ENCODE data around the gene OTUD3.

GRCh38 chr1:19957779-19958178 lies 75.6 kb downstream of the OTUD3 start:
- TF ChIP-seq, protein P1, sequence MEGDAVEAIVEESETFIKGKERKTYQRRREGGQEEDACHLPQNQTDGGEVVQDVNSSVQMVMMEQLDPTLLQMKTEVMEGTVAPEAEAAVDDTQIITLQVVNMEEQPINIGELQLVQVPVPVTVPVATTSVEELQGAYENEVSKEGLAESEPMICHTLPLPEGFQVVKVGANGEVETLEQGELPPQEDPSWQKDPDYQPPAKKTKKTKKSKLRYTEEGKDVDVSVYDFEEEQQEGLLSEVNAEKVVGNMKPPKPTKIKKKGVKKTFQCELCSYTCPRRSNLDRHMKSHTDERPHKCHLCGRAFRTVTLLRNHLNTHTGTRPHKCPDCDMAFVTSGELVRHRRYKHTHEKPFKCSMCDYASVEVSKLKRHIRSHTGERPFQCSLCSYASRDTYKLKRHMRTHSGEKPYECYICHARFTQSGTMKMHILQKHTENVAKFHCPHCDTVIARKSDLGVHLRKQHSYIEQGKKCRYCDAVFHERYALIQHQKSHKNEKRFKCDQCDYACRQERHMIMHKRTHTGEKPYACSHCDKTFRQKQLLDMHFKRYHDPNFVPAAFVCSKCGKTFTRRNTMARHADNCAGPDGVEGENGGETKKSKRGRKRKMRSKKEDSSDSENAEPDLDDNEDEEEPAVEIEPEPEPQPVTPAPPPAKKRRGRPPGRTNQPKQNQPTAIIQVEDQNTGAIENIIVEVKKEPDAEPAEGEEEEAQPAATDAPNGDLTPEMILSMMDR (IDR thresholded peaks at IDR 0.05): no peak
- TF ChIP-seq POLR2A (IDR thresholded peaks at IDR 0.05): no peak

Data from suprapubic skin (tissue), 3 donors.